SK-N-SH treated with all-trans-retinoic acid at 6 μM for 48 hours (cell line): ENCODE data around the gene HEPN1.

Experiments used
- ARNTL ChIP-seq: fragments of 450-650 bp; formaldehyde crosslinking; IDR thresholded peaks from 2 replicates; pipeline ENCODE4 v1.5.0; 2020; ENCODE audit warnings: low read depth, mild to moderate bottlenecking, moderate library complexity, borderline replicate concordance
- CREB5 ChIP-seq: fragments of 250-450 bp; sonication (Bioruptor Pico); IDR thresholded peaks from 2 replicates; pipeline ENCODE4 v1.5.1; 2020; ENCODE audit warnings: low read depth, mild to moderate bottlenecking, moderate library complexity
- GLIS3 ChIP-seq: fragments of 250-450 bp; sonication (Bioruptor Pico); IDR thresholded peaks from 2 replicates; pipeline ENCODE4 v1.5.0; 2020; ENCODE audit warnings: mild to moderate bottlenecking, moderate library complexity
- ISL1 ChIP-seq: fragments of 250-450 bp; sonication (Bioruptor Pico); IDR thresholded peaks from 2 replicates; pipeline ENCODE4 v2.1.2; 2022; ENCODE audit warnings: mild to moderate bottlenecking, moderate library complexity
- PATZ1 ChIP-seq: fragments of 250-450 bp; sonication (Bioruptor Pico); IDR thresholded peaks from 2 replicates; pipeline ENCODE4 v1.8.0; 2020; ENCODE audit warnings: mild to moderate bottlenecking, moderate library complexity, borderline replicate concordance
- RARB ChIP-seq: fragments of 250-450 bp; sonication (Bioruptor Pico); IDR thresholded peaks from 2 replicates; pipeline ENCODE4 v1.8.0; 2021; ENCODE audit warnings: mild to moderate bottlenecking, moderate library complexity
- TCF4 ChIP-seq: fragments of 250-450 bp; sonication (Bioruptor Pico); IDR thresholded peaks from 2 replicates; pipeline ENCODE4 v1.8.0; 2021; ENCODE audit warnings: mild to moderate bottlenecking, moderate library complexity, borderline replicate concordance
- ZFP3 ChIP-seq: fragments of 250-450 bp; sonication (Bioruptor Pico); IDR thresholded peaks from 2 replicates; pipeline ENCODE4 v1.5.0; 2020; ENCODE audit warnings: mild to moderate bottlenecking, moderate library complexity
- ZFP30 ChIP-seq: fragments of 450-650 bp; formaldehyde crosslinking; IDR thresholded peaks from 2 replicates; pipeline ENCODE4 v1.5.0; 2022; ENCODE audit warnings: mild to moderate bottlenecking, moderate library complexity
- ZNF565 ChIP-seq: fragments of 450-650 bp; formaldehyde crosslinking; conservative IDR thresholded peaks from 2 replicates; pipeline ENCODE4 v1.5.0; 2020; ENCODE audit warnings: low read depth, mild to moderate bottlenecking, moderate library complexity
- ZNF70 ChIP-seq: fragments of 450-650 bp; formaldehyde crosslinking; IDR thresholded peaks from 2 replicates; pipeline ENCODE4 v1.5.0; 2020; ENCODE audit warnings: mild to moderate bottlenecking, moderate library complexity

DNA sequence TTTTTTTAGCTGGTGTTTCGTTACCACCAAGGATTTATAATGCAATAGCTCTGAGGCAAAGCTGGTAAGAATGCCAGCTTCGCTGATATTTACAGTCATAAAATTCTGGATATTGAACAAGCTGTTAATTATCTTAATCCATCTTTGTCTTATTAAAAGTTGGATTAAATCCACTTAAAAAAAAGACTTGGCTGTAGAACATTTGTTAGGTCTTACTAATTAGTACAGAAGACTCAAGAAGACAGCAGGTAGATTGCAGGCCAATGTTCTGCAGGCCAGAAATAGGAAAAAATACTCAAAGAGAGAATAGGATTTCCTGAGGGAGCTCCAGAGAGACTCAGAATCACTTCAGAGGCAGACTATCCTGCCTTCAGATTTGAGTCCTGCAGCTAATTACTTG lies 28.9 kb upstream of the HEPN1 start:
- TF ChIP-seq PATZ1 (CRISPR knock-in tag) (no peak), ZFP30 (CRISPR knock-in tag) (no peak), ZNF70 (CRISPR knock-in tag) (no peak), ARNTL (CRISPR knock-in tag) (no peak), ISL1 (CRISPR knock-in tag) (no peak), TCF4 (CRISPR knock-in tag) (no peak), GLIS3 (CRISPR knock-in tag) (no peak), CREB5 (CRISPR knock-in tag) (no peak), ZNF565 (no peak), ZFP3 (CRISPR knock-in tag) (no peak), RARB (no peak)
